ENCODE data around the gene NPTX1.

The NPTX1 gene

DNA sequence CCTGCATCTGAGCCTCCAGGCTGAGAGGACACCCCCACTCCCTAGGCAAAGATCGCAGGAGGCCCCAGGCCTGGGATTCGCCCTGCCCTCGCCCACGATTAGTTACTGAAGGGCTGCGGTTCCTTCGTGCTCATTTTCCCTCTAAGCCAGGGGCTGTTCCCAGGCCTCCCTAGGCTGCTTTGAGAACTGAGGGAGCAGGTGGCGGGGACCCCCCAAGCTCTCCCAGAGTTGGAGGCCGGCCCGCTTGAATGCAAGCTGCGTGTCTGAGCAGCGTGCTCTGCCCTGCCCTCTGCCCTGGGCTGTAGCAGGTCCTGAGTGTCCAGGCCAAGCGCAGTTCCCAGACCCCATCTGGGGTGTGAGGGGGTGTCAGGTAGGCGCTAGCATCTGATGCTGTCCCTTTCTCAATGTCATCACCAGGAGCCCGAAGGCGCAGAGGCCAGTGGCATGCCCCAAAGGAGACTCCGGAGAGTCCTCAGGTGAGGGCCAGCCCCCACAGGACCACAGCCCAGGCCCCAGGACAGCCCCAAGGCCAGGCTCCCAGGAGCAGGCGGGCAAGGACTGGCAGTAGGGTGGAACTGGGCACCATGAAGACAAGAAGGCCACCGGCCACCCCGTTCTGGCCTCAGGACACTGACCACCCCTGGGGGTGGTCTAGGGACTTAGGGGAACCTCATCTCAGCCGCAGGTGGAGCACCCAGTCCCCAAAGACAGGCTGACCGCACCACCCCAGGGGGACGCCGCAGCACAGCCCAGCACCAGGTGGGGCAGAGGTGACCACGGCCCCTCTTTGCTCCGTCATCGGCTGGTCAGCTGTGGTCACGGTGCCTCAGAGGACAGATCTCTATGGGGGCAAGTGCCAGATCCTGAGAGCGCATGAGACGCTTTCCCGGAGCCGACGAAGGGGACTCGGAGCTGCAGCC is 46.8 kb downstream of the NPTX1 start:
- DNase-seq (ENCODE audit: insufficient read length, low spot score) = no peak
- no peak for FAIRE-seq

DNA sequence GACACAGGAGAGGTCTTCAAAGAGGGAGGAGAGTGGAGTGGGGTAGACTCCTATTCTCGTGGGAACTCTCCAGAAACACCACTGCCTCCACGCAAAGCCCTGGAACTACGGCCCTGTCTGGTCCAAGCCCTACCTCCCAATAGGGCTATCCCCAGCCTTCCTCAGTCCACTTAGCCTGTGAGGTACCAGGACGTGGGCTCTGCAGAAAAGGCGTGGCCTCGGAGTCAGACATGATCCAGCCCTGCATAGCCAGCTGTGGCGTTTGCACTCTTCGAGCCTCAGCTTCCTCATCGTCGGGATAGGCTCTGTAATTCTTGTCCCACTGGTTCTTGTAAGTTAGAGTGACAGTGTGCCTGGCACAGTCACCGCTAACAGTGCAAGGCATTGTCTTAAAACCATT is 47.6 kb downstream of the NPTX1 start:
- DNase-seq (ENCODE audit: insufficient read length, low spot score) = no peak
- FAIRE-seq = no peak

DNA sequence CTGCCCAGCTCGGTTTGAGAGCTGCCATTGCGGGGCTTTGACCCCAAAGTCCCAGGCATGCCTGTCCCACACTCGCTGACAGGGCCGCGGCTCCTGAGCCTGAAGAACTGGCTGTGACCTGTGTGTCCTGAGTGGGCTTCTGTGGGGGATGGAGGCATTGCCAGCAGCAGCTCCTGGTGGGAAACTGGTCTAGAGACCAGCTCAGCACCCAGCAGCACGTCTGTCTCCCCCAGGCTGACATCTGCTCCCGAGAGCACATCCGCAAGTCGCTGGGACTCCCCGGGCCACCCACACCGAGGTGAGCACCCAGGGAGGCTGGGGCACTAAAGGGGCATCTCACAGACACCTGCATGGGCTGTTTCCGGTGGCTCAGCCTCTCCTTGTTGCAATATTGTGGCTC is 48.0 kb downstream of the NPTX1 start:
- FAIRE-seq (no peak), DNase-seq (ENCODE audit: insufficient read length, low spot score) (no peak)

DNA sequence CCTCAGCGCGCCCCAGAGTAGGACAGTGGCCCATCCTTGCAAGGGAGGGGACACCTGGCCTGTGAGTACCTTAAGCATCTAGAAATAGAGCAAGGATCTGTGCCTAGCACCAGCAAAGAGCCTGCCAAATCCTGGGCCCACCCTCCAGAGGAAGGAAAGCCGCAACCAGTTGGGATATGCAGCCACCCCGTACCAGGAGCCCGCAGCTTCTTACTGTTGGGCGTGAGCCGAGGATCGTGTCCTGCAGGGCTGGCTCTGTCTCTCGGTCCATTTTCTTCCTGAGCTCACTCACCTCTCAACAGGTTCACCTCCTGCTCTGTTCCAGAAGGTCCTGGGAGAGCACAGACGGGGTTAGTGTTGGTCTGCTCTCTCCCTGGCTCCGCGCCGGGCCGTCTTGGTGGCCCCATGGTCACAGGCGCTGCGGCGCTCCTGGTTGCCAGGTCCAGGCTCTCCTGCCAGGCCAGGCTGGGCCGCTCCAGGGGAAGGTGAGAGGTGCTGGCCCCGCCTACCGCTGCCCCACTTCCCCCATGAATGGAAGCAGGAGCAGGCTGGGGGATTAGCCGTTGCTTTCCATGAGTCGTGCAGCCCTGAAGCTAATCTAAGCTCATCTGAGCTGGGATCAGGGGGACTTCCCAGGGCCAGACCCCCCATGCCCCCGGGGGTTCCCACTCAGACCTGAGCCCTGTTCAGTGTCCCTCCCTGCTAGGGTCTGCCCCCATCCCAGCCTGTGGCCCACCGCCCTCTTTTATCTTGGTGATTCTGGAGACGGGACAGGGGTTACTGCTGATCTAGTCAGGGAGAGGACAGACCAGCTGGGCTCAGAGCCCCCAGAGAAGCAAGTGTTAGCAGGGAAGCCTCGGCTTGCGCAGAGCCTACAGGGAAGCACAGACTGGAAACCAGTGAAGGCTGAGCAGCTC is 48.8 kb downstream of the NPTX1 start:
- DNase-seq (ENCODE audit: insufficient read length, low spot score) = no peak
- no peak for FAIRE-seq

DNA sequence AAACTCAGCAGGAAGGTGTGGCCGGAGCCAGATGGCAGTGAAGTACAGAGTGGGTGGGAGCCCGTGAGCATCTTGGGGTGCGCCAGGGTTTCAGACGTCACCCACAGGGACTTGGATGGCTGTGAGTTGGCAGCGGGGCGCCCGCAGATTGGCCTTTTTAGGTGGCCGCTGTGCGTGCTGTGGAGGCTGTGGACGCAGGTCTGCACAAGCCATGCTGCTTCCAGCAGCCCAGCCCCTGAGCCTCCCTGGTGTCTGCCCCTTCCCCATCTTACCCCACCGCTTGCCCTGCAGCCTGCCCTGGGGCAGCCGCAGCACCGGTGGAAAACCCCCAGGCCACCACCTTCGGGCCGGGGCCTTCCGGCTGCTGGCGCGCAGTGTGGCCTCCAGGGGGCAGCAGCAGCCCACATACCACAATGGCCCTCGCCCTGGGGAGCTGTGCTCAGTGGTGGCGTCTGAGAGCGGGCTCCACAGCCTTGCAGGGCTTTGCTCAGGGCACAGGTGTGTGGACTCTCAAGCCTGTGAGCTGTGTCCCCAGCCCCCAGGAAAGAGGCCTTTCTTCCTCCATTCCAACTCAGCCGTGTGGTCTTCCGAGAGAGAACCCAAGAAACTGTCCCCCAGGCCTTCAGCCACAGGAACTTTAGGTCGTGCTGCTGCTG is 49.6 kb downstream of the NPTX1 start:
- FAIRE-seq (peak; percentile 91), DNase-seq (ENCODE audit: insufficient read length, low spot score) (peak; percentile 98)

DNA sequence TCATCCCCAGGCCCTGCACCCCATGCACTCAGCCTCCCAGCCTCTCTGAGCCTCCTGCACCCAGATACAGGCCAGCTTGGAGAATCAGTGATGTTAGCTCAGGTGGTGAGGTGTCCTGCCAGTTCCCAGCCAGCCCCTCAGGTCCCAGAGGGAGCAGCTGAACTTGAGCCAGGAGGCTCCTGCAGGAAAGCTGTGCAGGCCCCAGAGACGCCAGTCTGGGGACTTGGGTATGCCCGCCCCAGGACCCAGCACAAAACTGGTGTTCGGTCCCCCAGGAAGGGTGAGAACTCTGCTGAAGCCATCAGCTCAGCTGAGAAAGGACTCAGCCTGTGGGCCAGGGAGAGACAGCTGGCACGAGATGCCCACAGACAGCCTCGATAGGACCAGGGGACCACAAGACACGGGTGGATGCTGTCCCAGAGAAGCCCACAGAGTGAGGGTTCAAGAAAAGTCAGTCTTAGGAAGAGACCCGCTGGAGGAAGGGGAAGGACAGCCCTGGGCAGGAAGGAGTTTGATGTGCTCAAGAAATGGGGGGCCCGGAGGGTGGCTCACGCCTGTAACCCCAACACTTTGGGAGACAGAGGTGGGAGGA is 50.5 kb downstream of the NPTX1 start:
- no peak for DNase-seq (ENCODE audit: insufficient read length, low spot score)
- FAIRE-seq = no peak

DNA sequence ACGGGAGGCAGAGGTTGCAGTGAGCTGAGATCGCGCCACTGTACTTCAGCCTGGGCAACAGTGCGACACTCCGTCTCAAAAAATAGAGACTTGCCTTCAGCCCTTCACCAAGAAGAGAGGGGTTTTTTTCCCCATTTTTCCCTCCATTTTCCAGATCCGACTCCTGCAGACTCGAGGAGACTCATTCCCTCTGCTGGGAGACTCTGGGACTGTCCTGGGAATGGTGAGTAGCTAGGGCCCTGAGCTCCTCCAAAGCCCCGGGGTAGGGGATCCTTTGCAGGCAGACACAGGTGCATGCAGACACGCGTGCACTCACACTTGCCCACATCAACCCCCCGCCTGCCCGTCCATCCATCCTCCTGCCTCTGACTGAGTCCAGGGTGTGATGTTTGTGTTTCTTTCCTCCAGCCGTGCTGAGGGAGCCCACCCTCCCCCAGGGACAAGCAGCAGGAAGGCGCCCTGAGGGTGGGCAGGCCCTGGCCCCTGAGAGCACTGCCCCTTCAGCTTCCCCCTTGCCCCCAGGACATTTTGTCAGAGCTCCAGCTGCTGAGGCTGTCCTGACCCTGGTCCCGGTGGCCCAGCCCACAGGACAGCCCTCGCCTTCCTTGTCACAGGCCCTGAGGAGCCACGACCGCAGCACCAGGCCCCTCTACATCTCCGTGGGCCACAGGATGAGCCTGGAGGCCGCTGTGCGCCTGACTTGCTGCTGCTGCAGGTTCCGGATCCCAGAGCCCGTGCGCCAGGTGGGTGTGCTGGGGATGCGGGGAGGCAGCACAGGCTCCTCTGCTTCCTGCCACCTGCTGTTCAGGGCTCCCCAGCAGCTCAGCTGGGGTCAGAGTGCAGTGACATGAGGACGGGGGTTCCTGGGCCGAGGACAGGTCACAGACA is 51.3 kb downstream of the NPTX1 start:
- no peak for FAIRE-seq

DNA sequence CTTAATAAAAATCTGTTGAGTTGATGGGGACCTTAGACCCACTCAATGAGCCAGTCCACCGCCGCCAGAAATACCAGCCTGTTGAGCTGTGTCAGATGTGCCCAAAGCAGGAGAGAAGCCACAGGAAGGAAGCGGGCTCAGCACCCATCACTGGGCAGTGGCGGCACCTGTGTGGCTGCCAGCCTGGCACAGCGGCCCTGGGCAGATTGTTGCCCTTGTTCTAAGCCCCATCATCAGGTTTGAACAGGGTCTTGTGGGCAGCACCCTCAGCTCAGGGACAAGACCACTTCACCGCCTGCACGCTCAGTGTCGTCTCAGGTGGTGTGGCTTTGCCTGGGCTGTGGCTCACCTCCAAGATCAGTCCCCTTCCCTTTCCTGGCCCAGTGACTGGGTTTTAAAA is 52.1 kb downstream of the NPTX1 start:
- FAIRE-seq = no peak
- DNase-seq (ENCODE audit: insufficient read length, low spot score) = no peak

More for the DNA sequence above, 51.3 kb downstream of the NPTX1 start:
- no peak for DNase-seq (ENCODE audit: insufficient read length, low spot score)

DNA sequence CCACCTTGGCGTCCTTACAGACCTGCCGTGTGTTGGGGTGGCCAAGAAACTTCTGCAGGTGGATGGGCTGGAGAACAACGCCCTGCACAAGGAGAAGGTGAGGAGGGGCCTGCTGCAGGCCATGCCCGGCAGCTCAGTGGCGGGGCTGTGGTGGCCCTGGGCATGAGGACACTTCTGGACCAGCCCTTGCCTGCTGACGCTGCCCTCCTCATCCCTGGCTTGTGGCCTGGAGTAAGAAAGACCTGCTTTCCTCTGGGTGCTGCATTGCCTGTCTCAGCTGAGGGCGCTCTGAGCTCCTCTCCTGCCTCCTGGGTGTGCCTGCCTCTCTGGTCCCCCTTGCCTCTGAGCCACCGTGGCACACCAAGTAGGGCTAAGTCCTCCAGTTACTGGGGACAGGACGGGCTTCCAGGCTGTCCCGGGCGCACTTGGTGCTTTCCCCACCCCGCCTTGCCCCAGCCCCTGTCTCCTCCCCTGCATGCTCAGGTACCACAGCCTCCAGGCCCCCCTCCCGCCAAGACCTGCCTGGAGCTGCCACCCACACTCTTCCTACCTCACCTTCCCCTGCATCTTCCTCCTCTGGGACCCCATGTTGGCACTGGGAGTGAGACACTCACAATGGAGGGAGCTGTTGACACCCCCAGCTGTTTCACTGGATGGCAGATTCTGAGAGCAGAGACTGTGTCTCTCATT is 52.7 kb downstream of the NPTX1 start:
- FAIRE-seq (no peak), DNase-seq (ENCODE audit: insufficient read length, low spot score) (no peak)

DNA sequence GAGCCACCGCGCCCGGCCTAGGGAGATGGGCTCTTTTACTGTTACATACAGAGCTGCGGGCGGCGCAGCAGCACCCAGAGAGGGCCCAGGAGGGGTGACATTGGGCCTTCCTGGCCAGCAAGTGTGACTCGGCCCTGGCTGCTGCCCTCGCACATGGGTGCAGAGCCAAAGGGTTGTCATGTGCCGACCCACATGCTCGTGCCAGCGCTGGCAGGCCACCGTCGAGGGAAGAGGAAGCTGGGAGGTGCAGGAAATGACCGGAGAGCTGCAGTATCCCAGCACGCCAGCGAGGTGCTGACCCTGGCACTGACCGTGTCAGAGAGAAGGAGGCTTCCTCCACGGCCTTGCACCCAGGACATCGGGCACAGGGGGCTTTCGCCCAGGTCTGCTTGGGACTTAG is 53.4 kb downstream of the NPTX1 start:
- FAIRE-seq (no peak), DNase-seq (ENCODE audit: insufficient read length, low spot score) (no peak)

DNA sequence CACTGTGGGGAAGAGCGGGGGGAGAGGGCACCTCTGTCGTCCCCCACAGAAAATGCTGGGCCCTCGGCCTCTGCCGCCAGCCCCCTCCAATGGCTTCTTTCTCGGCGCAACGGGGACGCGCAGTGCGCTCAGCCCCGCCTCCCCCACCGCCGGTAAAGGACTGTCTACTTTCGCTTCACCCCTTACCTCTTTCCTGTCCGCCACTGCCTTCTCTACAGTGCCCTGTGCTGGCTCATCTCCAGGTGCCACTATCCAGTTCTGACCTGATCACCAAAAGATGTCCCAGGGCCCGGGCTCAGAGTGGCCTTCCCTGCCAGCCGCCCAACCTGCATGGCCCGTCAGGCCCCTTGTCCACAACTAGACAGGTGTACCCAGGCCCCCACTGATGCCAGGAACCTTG is 54.1 kb downstream of the NPTX1 start:
- FAIRE-seq (no peak), DNase-seq (ENCODE audit: insufficient read length, low spot score) (no peak)

DNA sequence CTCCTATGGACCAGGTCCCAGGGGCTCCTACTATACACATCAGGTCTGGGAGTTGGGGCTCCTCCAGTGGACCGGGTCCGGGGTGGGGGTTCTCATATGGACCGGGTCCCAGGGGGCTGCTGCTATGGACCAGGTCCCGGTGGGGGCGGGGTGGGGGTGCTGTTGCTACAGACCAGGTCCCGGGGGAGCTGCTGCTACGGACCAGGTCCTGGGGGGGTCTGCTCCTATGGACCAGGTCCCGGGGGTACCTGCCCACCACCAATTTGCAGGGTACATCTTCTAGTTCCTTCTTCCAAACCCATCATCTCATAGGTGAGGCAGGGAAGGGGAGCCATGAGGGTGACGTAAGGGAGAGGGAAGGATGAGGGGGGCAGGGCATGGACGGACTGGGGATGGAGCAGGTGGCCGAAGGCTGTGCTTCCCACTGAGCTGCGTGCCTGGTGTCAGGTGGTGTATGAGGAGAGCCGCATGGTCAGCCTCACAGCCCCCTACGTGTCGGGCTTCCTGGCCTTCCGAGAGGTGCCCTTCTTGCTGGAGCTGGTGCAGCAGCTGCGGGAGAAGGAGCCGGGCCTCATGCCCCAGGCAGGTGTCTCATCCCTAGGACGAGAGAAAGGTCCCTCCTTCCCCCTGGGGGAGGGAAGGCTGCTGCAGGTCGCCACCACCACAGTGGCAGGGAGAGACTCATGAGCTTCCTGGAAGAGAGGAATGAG is 54.9 kb downstream of the NPTX1 start:
- FAIRE-seq (no peak), DNase-seq (ENCODE audit: insufficient read length, low spot score) (no peak)

DNA sequence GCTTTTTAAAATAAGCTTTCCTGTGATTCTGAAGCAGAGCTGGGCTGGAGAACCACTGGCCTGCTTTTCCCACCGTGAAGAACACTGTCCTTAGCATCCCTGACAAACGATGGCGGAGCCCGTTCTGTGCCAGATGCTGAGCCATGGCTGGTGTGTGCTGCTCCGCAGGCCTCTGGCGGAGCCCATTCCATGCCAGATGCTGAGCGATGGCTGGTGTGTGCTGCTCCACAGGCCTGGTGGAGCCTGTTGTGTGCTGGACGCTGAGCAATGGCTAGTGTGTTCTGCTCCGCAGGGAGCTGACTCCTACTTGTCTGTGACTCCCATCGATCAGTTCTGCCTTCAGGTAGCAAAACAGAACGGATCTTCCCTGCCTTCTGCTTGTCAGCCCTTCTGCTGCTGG is 57.2 kb downstream of the NPTX1 start:
- no peak for DNase-seq (ENCODE audit: insufficient read length, low spot score)

DNA sequence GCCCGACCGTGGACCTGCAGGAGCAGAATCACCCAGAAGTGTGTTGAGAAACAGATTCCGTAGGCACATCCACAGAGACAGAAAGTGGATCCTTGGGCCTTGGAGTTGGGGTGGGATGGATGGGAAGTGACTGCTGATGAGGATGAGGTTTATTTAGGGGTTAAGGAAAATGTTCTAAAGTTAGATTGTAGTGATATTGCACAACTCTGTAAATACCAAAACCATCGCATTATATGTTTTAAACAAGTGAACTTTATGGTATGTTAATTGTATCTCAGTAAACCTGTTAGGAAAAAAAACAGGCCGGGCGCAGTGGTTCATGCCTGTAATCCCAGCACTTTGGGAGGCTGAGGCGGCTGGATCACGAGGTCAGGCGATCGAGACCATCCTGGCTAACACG is 57.8 kb downstream of the NPTX1 start:
- FAIRE-seq = no peak

More for the DNA sequence above, 57.2 kb downstream of the NPTX1 start:
- FAIRE-seq = no peak

More for the DNA sequence above, 57.8 kb downstream of the NPTX1 start:
- no peak for DNase-seq (ENCODE audit: insufficient read length, low spot score)
